HG02852 (cell line): ENCODE results near the gene CNKSR1.

Experiments
- ATAC-seq: cut with Tn5 transposase; IDR thresholded peaks from one replicate; pipeline ENCODE4 v1.9.1; 2021; ENCODE audit warnings: mild to moderate bottlenecking, moderate library complexity; ENCODE audit not compliant: unreplicated experiment

Gene CNKSR1, protein sequence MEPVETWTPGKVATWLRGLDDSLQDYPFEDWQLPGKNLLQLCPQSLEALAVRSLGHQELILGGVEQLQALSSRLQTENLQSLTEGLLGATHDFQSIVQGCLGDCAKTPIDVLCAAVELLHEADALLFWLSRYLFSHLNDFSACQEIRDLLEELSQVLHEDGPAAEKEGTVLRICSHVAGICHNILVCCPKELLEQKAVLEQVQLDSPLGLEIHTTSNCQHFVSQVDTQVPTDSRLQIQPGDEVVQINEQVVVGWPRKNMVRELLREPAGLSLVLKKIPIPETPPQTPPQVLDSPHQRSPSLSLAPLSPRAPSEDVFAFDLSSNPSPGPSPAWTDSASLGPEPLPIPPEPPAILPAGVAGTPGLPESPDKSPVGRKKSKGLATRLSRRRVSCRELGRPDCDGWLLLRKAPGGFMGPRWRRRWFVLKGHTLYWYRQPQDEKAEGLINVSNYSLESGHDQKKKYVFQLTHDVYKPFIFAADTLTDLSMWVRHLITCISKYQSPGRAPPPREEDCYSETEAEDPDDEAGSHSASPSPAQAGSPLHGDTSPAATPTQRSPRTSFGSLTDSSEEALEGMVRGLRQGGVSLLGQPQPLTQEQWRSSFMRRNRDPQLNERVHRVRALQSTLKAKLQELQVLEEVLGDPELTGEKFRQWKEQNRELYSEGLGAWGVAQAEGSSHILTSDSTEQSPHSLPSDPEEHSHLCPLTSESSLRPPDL

DNA sequence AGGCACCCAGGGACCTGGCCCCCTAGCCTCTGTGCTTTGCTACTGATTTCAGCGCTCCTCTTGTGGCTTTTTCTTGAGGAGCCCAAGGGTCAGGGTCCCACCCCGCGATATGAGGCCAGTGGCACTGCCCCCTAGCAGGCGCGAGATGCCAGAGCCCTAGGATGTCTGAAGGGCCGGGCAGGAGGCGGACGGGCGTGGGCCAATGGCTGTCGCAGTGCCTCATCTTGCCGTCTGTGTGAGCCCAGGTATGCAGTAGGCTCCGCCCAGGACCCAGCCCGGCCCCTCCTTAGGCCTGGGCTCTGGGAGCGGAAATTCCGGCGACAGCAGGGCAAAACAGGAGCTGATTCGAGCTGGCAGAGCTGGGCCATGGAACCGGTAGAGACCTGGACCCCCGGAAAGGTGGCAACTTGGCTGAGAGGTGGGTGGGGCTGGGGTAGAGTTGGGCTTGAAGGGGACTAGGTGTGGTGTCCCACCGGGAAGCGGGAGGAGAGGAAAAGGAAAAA, at the start of gene CNKSR1:
CNKSR1 (plus strand) TSS at position 310 of the 503 bp plus-strand sequence; CDS start at position 367, 57 bp downstream.
- no peak for ATAC-seq

DNA sequence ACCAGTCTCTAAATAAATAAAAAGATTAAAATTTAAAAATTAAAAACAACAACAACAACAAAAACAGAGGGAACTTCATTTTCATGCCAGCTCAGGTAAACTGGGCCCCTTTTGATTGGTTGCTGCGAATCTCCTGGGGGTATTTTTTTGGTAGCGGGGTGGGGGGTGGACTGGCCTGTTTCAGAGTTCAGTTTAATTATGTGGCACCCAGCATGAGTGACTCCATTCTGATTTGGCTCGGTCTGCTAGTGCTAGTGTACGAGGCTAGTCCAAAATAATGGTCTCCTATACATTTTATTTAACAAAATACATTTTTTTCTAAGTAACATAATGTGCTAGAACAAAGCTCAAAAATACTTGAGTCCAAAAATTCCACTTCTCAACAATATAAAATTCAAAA, 47.5 kb upstream of the CNKSR1 start:
- no peak for ATAC-seq

DNA sequence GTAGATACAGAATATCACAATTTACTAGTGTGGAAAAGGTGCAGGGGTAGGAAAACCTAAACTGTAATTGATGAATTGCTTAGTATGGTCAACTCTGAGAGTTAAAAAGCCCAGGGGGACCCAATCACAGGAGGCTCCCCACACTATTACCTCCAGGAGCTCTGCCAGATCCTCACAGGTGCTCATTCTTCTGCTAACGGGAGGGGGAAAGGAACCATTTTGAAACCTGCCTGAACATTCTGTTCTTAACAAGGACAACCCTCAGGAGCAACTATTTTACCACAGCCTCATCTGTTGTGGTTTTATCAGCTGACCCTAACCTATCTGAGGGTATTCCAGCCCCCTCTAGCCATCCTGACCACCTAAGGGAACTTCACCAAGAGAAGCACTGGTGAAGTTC, 46.6 kb upstream of the CNKSR1 start:
- ATAC-seq, result no peak

DNA sequence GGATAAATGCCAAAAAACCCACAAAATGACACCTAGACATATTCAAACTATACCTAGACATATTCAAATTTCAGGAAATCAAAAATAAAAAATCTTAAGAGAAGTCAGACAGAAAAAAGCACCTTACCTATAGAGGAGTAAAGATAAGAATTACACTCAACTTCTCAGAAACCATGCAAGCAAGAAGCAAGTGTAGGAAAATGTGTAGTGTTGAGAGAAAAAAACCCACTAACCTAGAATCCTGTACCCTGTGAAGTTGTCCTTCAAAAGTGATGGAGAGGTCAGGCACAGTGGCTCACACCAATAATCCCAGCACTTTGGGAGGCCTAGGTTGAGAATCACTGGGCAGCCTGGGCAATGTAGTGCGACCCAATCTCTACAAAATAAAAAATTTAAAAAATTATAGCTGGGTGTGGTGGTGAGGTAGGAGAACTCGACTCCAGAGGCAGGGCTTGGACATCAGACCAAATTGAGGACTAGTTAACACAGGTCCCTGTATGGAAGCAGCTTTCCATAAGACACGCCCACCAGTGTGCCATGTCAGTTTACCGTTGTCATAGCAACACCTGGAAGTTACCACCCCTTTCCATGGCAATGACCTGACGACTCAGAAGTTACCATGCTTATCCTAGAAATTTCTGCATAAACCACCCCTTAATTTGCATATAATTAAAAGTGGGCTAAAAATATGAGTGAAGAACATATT, 45.0 kb upstream of the CNKSR1 start:
- ATAC-seq, result no peak

DNA sequence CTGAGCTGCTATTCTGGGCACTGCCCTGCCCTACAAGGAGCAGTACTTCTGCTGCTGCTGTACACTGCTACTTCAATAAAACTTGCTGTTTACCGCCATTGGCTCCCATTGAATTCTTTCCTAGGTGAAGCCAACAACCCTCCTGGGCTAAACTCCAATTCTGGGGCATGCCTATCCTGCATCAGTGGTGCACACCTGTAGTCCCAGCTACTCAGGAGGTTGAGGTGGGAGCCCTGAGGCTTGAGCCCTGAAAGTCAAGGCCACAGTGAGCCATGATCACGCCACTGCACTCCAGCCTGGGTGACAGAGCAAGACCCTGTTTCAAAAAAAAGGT, 44.5 kb upstream of the CNKSR1 start:
- ATAC-seq, result no peak

DNA sequence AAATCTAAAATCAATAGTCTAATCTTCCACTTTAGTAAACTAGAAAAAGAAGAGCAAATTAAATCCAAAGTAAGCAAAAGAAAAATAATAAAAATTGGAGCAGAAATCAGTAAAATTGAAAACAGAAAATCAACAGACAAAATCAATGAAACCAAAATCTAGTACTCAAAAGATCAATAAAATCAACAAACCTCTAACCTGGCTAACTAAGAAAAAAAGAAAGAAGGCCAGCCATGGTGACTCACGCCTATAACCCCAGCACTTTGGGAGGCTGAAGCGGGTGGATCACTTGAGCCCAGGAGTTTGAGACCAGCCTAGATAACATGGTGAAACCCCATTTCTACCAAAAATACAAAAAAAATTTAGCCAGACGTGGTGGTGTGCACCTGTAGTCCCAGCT, 42.8 kb upstream of the CNKSR1 start:
- ATAC-seq, result no peak

DNA sequence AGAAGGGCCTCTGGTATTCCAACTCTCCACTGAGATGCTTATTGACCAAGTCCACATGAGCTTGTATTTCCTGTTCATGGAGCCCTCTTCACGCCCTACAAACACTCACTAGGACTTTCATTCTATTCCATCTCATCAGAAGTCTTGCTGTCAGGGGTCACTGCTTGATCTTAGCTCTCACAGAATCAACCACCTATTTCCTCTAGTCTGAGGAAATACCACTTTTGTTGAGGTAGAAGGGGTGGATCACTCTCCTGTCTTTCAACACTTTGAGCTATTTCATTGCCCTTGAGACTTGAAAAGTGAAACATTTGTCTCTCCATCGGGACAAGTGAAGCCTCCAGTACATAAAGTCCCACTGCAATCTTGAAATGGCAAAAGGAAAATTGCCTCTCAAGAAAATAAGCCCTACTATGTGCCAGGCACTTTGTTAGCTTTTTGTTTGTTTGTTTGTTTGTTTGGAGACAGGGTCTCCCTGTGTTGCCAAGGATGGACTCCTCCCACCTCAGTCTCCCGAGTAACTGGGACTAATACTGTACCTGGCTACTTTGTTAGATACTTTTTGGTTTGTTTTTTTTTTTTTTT, 38.2 kb upstream of the CNKSR1 start:
- ATAC-seq, result no peak

DNA sequence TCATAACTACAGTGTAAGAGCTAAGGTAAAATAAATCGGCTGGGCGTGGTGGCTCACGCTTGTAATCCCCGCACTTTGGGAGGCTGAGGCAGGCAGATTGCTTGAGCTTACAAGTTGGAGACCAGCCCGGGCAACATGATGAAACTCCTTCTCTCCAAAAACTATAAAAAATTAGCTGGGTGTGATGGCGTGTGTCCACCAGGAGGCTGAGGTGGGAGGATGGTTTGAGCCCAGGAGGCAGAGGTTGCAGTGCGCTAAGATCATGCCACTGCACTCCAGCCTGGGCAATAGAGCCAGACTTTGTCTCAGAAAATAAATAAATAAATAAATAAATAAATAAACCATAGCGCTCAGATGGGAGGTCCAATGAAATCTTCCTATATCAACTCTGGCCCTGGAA, 35.1 kb upstream of the CNKSR1 start:
- ATAC-seq, result no peak

DNA sequence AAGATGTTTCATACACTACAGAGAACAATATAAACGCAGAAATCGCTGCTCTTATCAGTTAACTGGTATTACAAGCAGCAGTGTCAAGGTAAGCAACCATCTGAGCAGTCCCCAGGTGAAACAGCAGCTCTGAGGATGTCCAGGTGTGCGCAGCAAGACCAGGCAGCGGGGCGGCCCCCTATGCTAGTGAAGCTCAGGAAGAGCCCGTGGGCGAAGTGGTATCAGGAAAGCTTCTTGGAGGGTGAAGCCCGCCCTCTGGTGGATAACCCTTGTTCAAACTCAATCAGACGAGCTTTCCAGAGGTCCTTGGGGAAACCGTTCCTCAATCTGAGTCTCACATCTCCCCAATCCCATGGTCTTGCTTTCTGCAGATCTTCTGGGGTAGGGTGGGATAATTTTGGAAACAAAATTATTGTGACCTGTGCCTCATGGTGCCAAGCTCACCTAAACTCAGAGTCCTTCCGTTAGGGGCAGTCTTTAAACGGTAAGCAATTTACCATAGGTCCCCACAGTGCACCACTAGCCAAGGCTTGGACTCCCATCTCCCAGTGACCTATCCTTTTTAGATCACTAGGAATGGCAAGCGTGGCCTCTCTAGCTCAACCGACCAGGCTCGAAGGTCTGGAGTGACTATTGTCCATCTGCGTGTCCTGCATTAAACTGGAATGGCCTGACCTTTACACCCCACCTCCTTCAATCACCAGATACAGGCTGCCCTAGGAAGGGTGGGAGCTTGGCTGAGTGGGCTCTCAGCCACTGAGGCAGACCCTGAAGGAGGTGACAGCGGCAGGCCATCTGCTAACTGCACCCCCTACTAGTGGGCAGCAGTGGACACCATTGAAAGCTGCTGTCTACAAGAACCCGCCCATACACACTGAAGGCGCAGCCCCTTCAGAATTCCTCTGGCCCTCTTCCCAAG, 32.0 kb upstream of the CNKSR1 start:
- ATAC-seq, result no peak

DNA sequence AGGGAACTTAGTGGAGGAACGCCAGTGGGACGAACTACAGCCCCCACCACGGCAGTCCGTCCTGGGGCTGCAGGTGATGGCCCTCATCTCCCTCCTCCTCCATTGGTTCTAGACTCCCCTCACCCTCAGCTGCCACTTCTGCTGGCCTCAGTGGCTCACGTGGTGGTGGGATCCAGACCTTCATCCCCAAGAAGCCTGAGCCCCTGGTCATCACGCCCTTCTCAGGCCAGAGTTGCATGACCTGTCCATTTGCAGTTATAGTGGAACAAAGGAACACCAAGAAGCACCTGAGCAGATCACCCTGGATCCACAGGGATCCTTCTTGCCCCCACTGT, 31.4 kb upstream of the CNKSR1 start:
- no peak for ATAC-seq

DNA sequence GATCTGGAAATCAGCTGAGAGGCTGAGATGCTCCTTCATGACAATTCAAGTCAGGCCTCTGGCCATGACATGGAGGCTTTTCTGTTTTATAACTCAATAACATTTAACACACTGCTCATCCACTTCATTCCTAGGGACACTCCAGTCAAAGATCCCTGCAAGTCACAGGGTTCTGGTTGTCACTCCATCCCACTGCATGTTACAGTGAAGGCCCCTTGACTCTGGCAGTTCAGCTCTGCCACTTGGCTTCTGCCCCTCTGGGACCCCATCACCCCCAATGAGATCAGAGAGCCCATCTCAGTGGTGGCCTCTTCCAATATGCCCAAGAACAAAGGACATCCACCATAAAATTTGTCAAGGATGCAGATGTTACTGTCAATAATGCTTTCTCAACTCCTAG, 28.4 kb upstream of the CNKSR1 start:
- ATAC-seq, result no peak

DNA sequence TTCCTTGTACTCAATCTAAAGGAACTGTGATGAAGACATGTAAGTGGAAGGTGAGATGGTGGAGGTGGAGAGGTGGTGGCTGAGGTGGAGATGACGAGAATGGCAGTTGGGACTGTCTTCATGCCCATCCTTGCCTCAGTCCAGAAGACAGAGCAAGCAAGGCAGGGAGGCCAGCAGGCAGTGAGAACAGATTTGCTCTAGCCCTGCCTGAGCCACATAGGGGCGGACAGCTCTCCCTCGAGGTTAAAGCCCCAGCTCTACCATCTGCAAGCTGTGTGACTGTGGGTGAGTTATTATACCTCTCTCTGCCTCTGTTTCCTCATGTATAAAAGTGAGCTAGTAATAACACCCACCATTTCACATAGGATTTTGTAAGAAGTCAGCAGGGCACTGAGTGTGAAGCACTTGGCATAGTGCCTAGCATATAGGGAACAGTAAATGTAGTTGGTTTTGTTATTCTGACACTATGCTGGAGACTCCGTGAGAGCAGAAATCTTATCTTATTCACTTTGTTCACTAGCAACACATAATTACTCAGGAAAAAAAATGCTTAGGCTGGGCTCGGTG, 23.2 kb upstream of the CNKSR1 start:
- no peak for ATAC-seq

DNA sequence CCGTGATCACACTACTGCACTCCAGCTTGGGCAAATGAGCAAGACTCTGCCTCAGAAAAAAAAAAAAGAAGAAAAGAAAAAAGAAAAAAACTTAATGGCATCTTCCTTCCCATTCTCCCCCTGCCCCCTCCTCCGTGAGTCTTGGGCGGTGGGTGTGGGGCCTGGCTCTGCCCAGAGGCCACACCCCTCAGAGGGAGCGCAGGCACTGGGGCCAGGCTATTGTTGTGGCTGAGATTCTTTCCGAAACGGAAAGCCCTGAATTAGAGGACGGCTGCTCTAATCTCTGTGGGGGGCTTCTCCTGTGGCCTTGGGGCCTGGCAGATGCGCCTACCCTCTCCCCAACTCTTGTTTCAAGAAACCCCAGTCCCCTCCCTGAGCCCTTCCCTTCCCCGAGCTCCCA, 22.5 kb upstream of the CNKSR1 start:
- ATAC-seq, result no peak

DNA sequence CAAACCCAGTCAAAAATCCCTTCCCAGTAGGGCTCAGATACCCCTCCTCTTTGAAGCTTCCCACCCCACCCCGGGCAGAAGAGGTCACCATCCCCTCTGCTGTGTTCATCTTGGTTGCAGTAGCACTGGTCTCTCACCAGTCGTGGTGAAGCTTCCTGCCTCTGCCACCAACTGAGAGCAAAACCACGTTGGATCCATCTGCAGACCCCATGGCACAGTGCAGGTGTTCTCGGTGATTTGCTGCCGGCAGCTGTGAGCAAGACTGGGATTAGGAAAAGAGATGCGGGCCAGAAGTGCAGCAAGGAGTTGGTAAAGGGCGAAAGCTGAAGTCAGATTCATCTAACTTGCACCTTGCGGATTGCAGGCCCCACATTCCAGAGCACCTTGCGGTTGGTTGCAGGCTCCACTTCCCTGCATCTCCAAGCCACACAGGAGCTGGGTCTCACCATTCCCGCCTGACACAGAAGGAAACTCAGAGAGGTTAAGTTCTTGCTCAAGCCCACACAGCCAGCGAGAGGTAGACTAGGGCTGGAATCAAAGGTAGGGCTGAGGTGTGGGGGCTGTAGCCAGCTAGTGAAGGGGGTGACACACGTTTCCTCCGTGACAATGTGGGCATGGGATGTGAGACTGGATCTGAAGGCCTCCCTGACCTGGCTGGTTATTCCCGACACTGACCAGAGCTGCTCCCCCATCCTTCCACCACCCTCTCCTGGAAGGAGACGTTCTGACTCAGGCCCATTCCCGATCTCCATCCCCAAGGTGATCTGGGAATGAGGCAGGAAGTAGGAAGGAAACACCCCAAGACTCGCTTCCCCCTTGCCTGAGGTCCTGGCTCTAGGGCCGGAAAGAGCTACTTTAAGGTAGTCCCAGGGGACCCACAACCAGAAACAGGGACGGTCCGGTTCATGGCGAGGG, 21.7 kb upstream of the CNKSR1 start:
- no peak for ATAC-seq

DNA sequence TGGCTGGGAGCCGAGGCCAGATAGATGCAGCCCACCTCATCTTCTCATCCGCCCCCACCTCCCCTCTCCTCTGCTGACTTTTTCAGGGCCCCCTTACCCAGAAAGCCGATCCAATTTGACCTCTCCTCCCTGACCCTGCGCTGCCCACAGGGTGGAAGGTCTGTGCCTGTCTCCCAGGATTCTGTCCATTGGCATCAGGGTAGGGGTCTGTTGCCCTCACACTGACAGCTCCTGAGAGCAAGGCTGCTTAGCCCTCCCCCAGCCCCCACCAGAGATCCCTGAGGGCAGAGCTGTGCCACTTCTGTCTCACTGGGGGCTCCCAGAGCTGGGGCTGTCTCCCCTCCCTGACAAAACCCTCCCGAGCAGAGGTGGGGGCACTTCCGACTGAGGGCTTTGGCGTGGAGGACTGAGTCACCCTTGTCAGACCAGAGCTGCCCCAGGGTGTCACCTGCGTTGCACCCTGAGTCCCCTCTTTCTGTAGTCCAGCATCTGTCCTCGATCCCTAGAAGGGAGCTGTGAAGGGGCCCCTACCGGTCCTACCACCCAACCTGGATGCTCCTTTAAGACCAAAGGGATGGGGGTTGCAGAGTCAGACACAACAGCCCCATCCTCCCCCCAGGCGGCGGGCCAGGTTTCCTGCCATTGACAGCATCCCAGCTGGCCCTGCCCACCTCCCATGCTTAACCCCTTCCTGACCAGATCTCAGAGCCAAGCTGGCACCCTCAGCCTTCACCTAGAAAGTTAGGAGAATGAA, 20.8 kb upstream of the CNKSR1 start:
- no peak for ATAC-seq

DNA sequence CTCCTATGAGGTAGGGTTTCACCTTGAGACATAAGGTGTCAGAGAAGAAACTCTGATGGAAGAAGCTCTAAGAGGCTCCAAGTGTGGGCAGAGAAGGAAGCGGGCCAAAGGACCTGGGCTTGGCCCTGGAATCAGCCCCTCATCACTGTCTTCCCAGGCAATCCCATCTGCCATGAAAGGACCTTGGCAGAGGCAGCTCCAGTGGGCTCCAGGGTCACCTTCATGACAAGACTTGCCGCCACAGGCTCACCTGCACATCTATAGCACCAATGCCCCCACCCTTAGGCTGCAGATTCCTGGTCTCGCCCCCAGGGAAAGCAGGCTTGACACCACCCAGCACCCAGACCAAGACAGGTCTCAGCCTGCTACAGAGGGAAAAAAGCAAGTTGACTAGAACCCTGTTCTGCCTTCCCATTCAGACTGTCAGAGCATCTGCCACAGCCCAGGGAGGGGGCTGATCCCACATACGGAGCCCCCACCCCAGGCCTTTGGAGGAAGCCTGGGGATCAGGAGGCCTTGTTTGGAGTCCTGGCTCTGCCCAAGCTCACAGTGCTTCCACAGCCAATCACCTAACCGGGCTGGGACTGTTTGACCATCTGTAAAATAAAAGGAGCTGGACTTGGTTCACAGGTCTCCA, 18.9 kb upstream of the CNKSR1 start:
- ATAC-seq, result no peak

DNA sequence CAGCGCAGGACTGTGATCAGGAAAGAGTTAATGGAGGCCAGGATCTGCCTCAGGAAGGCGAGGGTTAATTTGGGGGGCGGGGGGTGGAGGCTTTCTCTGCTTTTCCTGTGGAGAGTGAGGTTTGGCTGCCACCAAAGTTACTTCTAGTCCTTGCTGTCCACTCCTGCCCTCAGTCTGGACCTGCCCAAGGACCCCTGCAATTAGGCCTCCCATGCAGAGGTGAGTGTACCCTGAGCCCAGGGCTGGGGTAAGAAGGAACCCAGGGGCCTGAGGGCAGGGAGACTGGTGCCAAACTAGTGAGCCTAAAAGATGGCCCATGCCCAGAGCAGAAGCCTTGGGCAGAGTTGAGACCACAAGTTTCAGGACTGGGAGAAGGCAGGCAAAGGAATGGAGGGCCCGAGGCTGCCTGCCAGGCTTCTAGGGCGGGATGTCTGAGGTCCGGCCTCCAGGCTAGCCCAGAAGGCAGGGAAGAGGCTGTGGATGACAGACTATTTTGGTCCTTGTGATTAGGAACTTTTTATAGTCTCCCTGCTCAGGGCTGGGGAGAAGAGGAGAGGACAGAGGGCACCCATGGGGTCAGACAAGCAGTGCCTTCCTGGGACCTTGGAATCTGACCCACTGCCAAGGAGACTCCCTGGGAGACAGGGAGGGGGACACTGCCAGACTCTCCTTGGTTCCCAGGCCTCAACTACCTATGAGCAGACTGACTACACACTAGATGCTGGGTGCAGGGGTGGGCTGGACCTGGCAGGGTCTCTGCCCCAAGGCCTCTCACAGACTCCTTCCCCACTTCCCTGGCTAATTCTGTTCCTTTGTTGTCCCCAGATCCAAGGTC, 18.2 kb upstream of the CNKSR1 start, which contains the start of gene FAM110D:
FAM110D (plus strand) TSS at position 172 of the 835 bp plus-strand sequence. CDS start 2,213 bp downstream, outside the sequence.
- no peak for ATAC-seq
